NCI-H82 treated with DMSO at 0.1 percent for 48 hours (cell line): ENCODE results near the gene PKDREJ.
"Not testable (repeated sequence)": the region's sequence is repeated elsewhere in the genome, so short reads cannot be mapped to it uniquely, and the experiment has no call there.

ENCODE experiments used
- DNase-seq: peaks from one replicate; lab custom pipeline; 2025; ENCODE audit not compliant: unreplicated experiment; lab: John Stamatoyannopoulos, UW

Gene PKDREJ

GRCh38 chr22:46267431-46268279 lies 4.5 kb upstream of the PKDREJ start, which contains the start of gene TTC38:
TSS of gene TTC38 (plus strand) at chr22:46268008. CDS start at chr22:46268040, 32 bp downstream.
- no peak for DNase-seq

DNA sequence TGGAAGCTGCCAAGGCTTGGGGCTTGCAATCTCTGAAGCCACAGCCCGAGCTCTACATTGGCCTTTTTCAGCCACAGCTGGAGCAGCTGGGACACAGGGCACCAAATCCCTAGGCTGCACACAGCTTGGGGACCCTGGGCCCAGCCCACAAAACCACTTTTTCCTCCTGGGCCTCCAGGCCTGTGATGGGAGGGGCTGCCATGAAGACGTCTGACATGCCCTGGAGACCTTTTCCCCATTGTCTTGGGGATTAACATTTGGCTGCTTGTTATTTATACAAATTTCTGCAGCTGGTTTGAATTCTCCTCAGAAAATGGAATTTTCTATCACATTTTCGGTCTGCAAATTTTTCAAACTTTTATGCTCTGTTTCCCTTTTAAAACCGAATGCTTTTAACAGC lies 2.5 kb upstream of the PKDREJ start:
- not testable (repeated sequence) for DNase-seq

- not testable (repeated sequence) for DNase-seq
Observed at GRCh38 chr22:46264520-46264919, 1.4 kb upstream of the PKDREJ start.

- no peak for DNase-seq
Observed at GRCh38 chr22:46262449-46263215, 511 bp downstream of the PKDREJ start.

GRCh38 chr22:46260038-46260437 lies 3.1 kb downstream of the PKDREJ start:
- no peak for DNase-seq

- no peak for DNase-seq
Observed at GRCh38 chr22:46259374-46259773, 3.8 kb downstream of the PKDREJ start.

DNA sequence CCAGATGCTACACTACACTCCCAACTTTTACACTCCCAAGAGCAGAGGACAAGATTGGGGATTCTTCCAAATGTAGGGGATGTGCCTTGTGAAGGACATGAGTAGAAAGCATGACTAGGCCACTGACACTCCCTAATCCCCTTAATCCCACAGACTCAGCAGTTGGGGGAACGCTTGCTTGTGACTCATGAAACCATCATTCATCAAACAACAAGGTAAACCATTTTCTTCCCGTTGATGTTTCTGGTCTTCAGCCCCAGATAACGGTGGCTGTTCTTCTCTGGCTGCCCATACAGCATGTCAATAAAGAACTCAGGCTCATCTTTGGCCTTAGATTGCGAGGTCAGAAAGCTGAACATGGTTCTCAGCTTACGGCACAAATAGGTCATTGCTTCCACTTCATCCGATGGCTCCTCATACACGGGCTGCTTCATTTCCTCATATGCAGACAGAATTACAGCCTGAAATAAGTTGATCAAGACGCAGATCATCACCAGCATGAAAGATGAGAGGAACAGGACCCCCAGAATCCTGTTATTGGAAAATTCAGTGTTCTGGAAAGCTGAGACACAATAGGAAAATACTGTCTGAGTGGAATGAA lies 6.7 kb downstream of the PKDREJ start:
- no peak for DNase-seq

DNA sequence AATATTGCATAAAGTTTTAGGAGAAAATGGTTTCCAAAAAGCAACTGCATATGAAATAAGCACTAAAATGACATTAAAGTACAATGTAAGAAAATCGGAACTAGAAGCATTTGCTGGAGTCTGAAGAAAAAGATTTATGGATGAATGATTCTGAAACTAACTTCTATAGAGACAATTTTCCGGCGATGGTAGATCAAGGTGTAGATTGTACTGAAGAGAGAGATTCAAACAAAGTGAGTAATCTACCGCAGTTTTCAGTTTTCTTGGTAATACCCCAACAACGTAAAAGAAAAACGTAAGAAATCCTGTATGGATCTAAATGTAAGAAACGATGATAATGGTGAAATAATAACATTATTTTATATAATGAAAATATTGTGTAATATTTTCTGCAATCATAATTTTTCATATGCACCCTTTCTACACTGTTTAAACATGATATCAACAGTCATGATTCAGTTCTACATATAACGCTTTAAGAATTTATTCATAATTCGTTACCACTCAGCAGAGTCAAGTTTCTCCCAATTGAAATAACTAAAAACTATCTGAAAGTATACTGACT lies 11.2 kb downstream of the PKDREJ start:
- no peak for DNase-seq

GRCh38 chr22:46251266-46251665 lies 11.9 kb downstream of the PKDREJ start:
- no peak for DNase-seq

GRCh38 chr22:46250783-46251125 lies 12.4 kb downstream of the PKDREJ start:
- DNase-seq = no peak

DNA sequence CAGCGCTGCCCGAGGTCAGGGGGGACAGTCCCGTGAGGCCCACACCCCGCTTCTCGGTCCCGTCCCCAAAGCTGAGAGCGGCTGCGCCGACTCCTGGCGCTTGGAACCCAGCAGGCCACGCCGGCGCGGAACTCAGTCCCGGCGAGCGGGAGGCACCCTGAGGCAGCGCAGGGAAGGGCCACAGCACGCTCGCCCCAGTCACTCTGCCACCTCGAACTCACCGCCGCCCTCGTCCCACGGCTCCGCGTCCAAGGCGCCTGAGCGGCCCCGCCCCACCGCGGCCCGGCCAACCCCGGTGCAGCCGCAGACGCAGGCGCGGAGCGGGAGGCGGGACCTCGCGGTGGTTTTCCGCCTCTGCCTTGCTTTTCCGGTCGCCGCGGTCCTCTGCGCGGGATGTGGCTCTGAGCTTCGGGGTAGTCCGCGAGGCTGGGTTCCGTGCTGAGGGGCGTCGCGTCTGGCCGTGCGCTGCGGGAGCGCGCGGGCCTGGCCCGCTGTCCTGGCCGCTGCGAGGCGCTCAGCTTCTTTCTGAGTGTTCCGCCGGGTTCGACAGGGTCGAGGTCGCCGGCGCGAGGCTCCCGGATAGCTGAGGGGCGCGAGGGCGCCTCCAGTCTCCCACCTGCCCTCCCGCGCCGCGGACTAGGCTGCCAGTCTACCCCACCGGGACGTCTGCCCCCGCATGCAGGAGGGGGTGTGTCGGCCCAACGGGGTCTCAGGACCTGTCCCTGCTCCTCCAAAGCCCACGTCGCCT lies 12.9 kb downstream of the PKDREJ start, which contains the start of gene CDPF1:
Gene CDPF1 (minus strand): TSS at position 259 of the 748 bp plus-strand sequence. CDS start 2,009 bp downstream, outside the sequence.
- DNase-seq = no peak

DNA sequence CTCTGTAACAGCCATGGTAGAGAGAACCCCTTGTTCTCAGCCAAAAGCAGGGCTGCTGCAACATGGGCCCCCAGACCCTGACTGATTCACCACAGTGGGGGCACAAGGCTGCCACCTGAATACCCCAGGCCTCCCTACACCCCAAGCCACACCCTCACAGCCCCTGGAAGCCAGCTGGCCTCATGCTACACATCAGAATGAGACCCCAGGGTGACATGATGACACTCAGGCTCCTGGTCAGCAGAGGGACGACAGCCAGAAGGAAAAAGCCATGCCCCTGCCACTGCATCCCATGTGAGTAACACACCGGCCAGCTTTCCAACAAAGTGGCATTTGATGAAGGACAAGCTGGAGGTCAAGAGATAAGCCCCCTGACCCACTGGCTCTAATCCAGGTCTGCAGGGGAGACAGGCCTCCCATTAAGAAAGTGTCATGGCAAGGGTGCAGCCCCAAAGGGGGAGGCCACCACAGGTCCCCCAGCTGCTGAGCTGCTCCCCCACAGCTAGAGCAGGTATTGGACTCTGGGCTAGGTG lies 15.6 kb downstream of the PKDREJ start:
- no peak for DNase-seq

GRCh38 chr22:46246178-46246577 lies 17.0 kb downstream of the PKDREJ start:
- no peak for DNase-seq

- no peak for DNase-seq
Observed at GRCh38 chr22:46245511-46245910, 17.6 kb downstream of the PKDREJ start.

GRCh38 chr22:46244771-46245170 lies 18.4 kb downstream of the PKDREJ start:
- no peak for DNase-seq

GRCh38 chr22:46242076-46242475 lies 21.1 kb downstream of the PKDREJ start:
- no peak for DNase-seq

DNA sequence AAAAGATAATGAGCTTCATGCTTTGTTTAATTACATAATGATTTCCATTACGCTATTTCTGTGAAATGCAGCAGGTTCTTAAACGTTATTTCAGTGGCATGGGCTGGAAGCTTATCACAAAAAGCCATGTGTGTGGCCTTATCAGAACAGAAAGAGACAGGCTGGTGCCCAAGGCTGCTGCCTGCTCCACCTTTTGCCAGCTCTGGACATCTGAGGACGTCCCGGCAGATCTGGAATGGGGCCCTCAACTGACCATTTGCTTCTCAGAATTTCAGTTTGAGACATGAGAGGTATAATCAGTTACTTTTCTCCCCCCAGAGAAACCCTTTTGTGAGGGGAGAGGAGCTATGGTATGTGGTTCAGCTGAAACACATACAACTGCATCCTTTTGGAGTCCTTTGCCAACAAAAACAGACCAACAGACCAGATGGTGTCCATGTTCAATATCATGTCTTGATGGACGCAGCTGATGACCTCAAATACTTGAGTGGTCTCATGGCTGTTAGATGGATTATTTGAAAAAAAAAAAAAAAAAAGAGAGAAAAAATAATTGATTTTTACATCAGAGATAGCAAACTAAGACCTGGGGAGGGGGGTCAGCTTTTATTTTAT lies 21.6 kb downstream of the PKDREJ start:
- DNase-seq = no peak

DNA sequence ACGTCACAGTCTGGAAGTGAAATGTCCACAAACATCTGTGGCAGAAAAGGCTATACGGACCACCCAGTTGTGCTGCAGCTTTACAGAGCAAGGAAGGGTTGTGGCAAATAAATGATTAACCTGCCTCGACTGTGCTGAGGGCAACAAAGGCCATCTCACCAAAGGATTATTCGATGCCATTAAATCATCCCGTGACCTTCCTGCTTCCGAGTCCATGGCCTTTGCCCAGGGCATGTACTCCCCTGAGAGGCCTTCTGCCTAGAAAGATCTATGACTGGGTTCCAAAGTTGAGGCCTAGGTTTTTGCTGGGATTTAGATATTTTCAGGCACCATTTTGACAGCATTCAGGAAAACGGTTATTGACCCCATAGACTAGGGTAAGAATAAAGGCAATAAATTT lies 22.2 kb downstream of the PKDREJ start:
- DNase-seq = no peak

DNA sequence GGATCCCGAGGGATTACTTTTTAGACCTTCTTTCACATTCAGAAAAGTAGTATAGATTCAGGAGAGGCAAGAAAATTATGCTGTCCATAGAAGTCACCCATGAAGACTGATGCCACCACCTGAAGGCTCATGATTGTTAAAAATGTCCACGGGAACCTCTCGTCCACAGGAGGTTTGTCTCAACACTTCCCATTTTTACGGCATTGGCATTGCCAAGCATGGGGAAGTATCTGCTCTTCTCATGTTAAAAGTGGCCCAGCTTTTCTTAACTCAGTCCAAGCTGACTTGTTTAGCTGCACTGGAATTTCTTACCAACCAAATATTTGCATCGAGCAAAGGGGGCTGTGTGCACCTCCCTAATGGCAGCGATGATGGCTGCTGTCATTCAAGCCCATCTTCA lies 22.6 kb downstream of the PKDREJ start:
- no peak for DNase-seq

GRCh38 chr22:46240073-46240472 lies 23.1 kb downstream of the PKDREJ start:
- no peak for DNase-seq
